HEK293 (cell line): ENCODE results near the gene KLHL30.

Source experiments
- CTCF ChIA-PET: fragments of 350-600 bp; formaldehyde crosslinking; extraction: SDS; loops from one replicate; lab custom pipeline; 2021; ENCODE audit warnings: antibody characterized with exemption; lab: Yijun Ruan, JAX
- POLR2A ChIA-PET: fragments of 300-600 bp; formaldehyde crosslinking; extraction: SDS; loops from one replicate; lab custom pipeline; 2020; ENCODE audit warnings: antibody characterized with exemption, inconsistent platforms; lab: Yijun Ruan, JAX
- H3K27ac ChIP-seq: fragments of 200-500 bp; sonication (Bioruptor generic); 2 replicates; pipeline ENCODE4 v1.5.1; 2014; ENCODE audit warnings: low read depth, low read length, control low read depth, inconsistent platforms; ENCODE audit errors: extremely low read depth
- H3K36me3 ChIP-seq, 2 experiments: fragments of 200-500 bp in 1 of 2; sonication (Bioruptor generic) in 1 of 2; 1 replicate in 1 of 2; 2 replicates in 1 of 2; pipeline ENCODE4 v1.5.1; 2014 to 2017; ENCODE audit warnings: inconsistent platforms in 2 of 2, low read length in 2 of 2; ENCODE audit not compliant: control insufficient read depth in 2 of 2, insufficient read depth in 1 of 2
- H3K4me1 ChIP-seq: fragments of 200-500 bp; sonication (Bioruptor generic); 2 replicates; pipeline ENCODE4 v1.5.1; 2014; ENCODE audit warnings: mild to moderate bottlenecking, low read length, inconsistent platforms; ENCODE audit not compliant: control insufficient read depth, insufficient read depth
- H3K4me3 ChIP-seq: 2 replicates; pipeline ENCODE4 v1.5.1; 2011; ENCODE audit warnings: low read depth, mild to moderate bottlenecking, control low read depth, low read length, moderate library complexity
- H3K9me3 ChIP-seq: fragments of 200-500 bp; sonication (Bioruptor generic); 2 replicates; pipeline ENCODE4 v1.5.1; 2014; ENCODE audit warnings: low read depth, low read length, inconsistent platforms; ENCODE audit not compliant: control insufficient read depth, insufficient read depth
- GLI2 ChIP-seq: fragments of 450-650 bp; formaldehyde crosslinking; IDR thresholded peaks from 2 replicates; pipeline ENCODE4; 2017; ENCODE audit warnings: missing biosample characterization, missing genetic modification characterization, low read depth, borderline replicate concordance
- GLIS1 ChIP-seq: fragments of 450-650 bp; formaldehyde crosslinking; IDR thresholded peaks from 2 replicates; pipeline ENCODE4 v1.5.1; 2016; ENCODE audit warnings: missing biosample characterization, missing genetic modification characterization
- KLF1 ChIP-seq: fragments of 450-650 bp; formaldehyde crosslinking; IDR thresholded peaks from 2 replicates; pipeline ENCODE4 v1.5.1; 2016; ENCODE audit warnings: missing biosample characterization, missing genetic modification characterization
- KLF7 ChIP-seq: fragments of 450-650 bp; formaldehyde crosslinking; IDR thresholded peaks from 2 replicates; pipeline ENCODE4 v1.5.1; 2016; ENCODE audit warnings: missing biosample characterization, missing genetic modification characterization, borderline replicate concordance
- PRDM1 ChIP-seq: fragments of 450-650 bp; formaldehyde crosslinking; IDR thresholded peaks from 2 replicates; pipeline ENCODE4; 2016; ENCODE audit warnings: missing biosample characterization, missing genetic modification characterization
- PRDM6 ChIP-seq: fragments of 450-650 bp; formaldehyde crosslinking; IDR thresholded peaks from 2 replicates; pipeline ENCODE4 v1.5.1; 2017; ENCODE audit warnings: missing biosample characterization, missing genetic modification characterization
- SCRT2 ChIP-seq: fragments of 450-650 bp; formaldehyde crosslinking; IDR thresholded peaks from 2 replicates; pipeline ENCODE4 v1.5.1; 2016; ENCODE audit warnings: missing biosample characterization, missing genetic modification characterization
- WT1 ChIP-seq: fragments of 450-650 bp; formaldehyde crosslinking; IDR thresholded peaks from 2 replicates; pipeline ENCODE4 v1.5.1; 2016; ENCODE audit warnings: missing biosample characterization, missing genetic modification characterization
- ZBTB21 ChIP-seq: fragments of 450-650 bp; formaldehyde crosslinking; IDR thresholded peaks from 2 replicates; pipeline ENCODE4 v1.5.1; 2017; ENCODE audit warnings: missing biosample characterization, missing genetic modification characterization
- ZIC2 ChIP-seq: fragments of 450-650 bp; formaldehyde crosslinking; IDR thresholded peaks from 2 replicates; pipeline ENCODE4 v1.5.1; 2016; ENCODE audit warnings: missing biosample characterization, missing genetic modification characterization
- ZNF138 ChIP-seq: fragments of 450-650 bp; formaldehyde crosslinking; IDR thresholded peaks from 2 replicates; pipeline ENCODE4 v1.5.1; 2016; ENCODE audit warnings: missing biosample characterization, missing genetic modification characterization, borderline replicate concordance
- ZNF146 ChIP-seq: fragments of 450-650 bp; formaldehyde crosslinking; IDR thresholded peaks from 2 replicates; pipeline ENCODE4 v1.5.1; 2016; ENCODE audit warnings: missing biosample characterization, missing genetic modification characterization
- ZNF266 ChIP-seq: fragments of 450-650 bp; formaldehyde crosslinking; IDR thresholded peaks from 2 replicates; pipeline ENCODE4 v1.5.1; 2016; ENCODE audit warnings: missing biosample characterization, missing genetic modification characterization, low read depth
- ZNF335 ChIP-seq: fragments of 450-650 bp; formaldehyde crosslinking; conservative IDR thresholded peaks from 2 replicates; pipeline ENCODE4 v1.5.1; 2016; ENCODE audit warnings: missing biosample characterization, missing genetic modification characterization
- ZNF341 ChIP-seq: fragments of 450-650 bp; formaldehyde crosslinking; IDR thresholded peaks from 2 replicates; pipeline ENCODE4; 2016; ENCODE audit warnings: low read depth, missing biosample characterization, missing genetic modification characterization
- ZNF548 ChIP-seq: fragments of 450-650 bp; formaldehyde crosslinking; IDR thresholded peaks from 2 replicates; pipeline ENCODE4 v1.5.1; 2016; ENCODE audit warnings: missing biosample characterization, missing genetic modification characterization
- ZNF621 ChIP-seq: fragments of 450-650 bp; formaldehyde crosslinking; IDR thresholded peaks from 2 replicates; pipeline ENCODE4 v1.5.1; 2017; ENCODE audit warnings: missing biosample characterization, missing genetic modification characterization
- ZNF660 ChIP-seq: fragments of 450-650 bp; IDR thresholded peaks from 2 replicates; pipeline ENCODE4 v1.5.1; 2018; ENCODE audit warnings: missing biosample characterization, mild to moderate bottlenecking, missing genetic modification characterization
- ZNF677 ChIP-seq: fragments of 450-650 bp; IDR thresholded peaks from 2 replicates; pipeline ENCODE4 v1.5.0; 2018; ENCODE audit warnings: missing biosample characterization, mild to moderate bottlenecking, missing genetic modification characterization, moderate library complexity
- ZNF785 ChIP-seq: fragments of 450-650 bp; formaldehyde crosslinking; IDR thresholded peaks from 2 replicates; pipeline ENCODE4 v1.5.1; 2016; ENCODE audit warnings: missing biosample characterization, missing genetic modification characterization
- TF ChIP-seq, protein P1 (sequence below): fragments of 450-650 bp; formaldehyde crosslinking; IDR thresholded peaks from 2 replicates; pipeline ENCODE4 v1.5.1; 2016; ENCODE audit warnings: missing biosample characterization, missing genetic modification characterization
- TF ChIP-seq, protein P2 (sequence below): fragments of 450-650 bp; formaldehyde crosslinking; IDR thresholded peaks from 2 replicates; pipeline ENCODE4 v1.5.1; 2016; ENCODE audit warnings: missing biosample characterization, missing genetic modification characterization
- TF ChIP-seq, protein P3 (sequence below): fragments of 450-650 bp; formaldehyde crosslinking; IDR thresholded peaks from 2 replicates; pipeline ENCODE4 v1.5.1; 2016; ENCODE audit warnings: missing biosample characterization, missing genetic modification characterization, borderline replicate concordance
- TF ChIP-seq, protein P4 (sequence below): fragments of 450-650 bp; formaldehyde crosslinking; IDR thresholded peaks from 2 replicates; pipeline ENCODE4 v1.5.1; 2016; ENCODE audit warnings: missing biosample characterization, missing genetic modification characterization

Gene KLHL30

GRCh38 chr2:238108423-238109183, 29.9 kb upstream of the KLHL30 start:
- POLR2A ChIA-PET: no interaction called here
- no peak overlapping the region for H3K27ac ChIP-seq
- no peak for TF ChIP-seq GLI2
- TF ChIP-seq ZNF335 (tag by site-specific recombination): no peak
- no peak for TF ChIP-seq PRDM1 (tag by site-specific recombination)
- no peak for TF ChIP-seq ZBTB21 (tag by site-specific recombination)
- TF ChIP-seq ZNF548 (tag by site-specific recombination): no peak
- TF ChIP-seq, protein P1, sequence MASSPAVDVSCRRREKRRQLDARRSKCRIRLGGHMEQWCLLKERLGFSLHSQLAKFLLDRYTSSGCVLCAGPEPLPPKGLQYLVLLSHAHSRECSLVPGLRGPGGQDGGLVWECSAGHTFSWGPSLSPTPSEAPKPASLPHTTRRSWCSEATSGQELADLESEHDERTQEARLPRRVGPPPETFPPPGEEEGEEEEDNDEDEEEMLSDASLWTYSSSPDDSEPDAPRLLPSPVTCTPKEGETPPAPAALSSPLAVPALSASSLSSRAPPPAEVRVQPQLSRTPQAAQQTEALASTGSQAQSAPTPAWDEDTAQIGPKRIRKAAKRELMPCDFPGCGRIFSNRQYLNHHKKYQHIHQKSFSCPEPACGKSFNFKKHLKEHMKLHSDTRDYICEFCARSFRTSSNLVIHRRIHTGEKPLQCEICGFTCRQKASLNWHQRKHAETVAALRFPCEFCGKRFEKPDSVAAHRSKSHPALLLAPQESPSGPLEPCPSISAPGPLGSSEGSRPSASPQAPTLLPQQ (tag by site-specific recombination): no peak
- peak; percentile 97 for TF ChIP-seq GLIS1 (tag by site-specific recombination)
- TF ChIP-seq KLF7 (tag by site-specific recombination): no peak
- TF ChIP-seq ZNF677 (tag by site-specific recombination): no peak
- peak; percentile 36; the same call in 1 of the 2 replicates for TF ChIP-seq SCRT2 (tag by site-specific recombination)
- TF ChIP-seq ZNF660 (tag by site-specific recombination): no peak
- peak; percentile 97 for TF ChIP-seq KLF1 (tag by site-specific recombination)
- peak; percentile 40 for TF ChIP-seq ZIC2 (tag by site-specific recombination)
- TF ChIP-seq, all 188 proteins: peak for 4
- Histone ChIP-seq H3K4me1 (no peaks in the 10 kb centered on the region), H3K9me3 (no peaks in the 10 kb centered on the region), H3K36me3 (no peaks in the 10 kb centered on the region), H3K4me3 (no peak overlapping the region)
- CTCF ChIA-PET: interaction anchor here (0.6 kb wide), 3 partner anchors 10 to 52 kb away, joined by 3 read pairs; no protein-coding TSS in a partner anchor

DNA sequence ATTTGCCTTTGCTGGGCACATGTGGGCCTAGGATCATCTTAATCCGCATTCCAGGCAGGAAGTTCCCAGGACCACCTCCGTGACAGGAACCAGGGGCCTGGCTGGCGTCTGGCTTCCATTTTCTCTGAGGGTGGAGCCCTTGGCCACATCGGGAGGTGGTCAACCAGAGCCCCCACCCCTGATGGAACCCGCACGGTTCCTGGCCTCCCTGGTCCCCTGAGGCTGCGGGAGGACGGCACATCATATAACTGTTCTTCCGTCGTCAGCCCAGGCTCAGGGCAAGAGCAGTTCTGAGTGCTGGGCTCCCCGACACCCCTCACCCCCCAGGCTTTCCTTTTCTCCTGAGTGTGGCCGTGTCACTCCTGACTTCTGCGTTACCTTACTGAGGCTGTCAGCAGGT, 24.9 kb upstream of the KLHL30 start:
- CTCF ChIA-PET: no interaction called here
- Histone ChIP-seq H3K9me3 (no peaks in the 10 kb centered on the region), H3K4me1 (no peaks in the 10 kb centered on the region), H3K4me3 (no peak overlapping the region), H3K36me3 (no peaks in the 10 kb centered on the region), H3K27ac (no peak overlapping the region)
- POLR2A ChIA-PET: no interaction called here
- TF ChIP-seq ZNF785 (tag by site-specific recombination) (no peak), WT1 (no peak), ZNF621 (no peak), ZNF146 (tag by site-specific recombination) (no peak), ZNF138 (tag by site-specific recombination) (no peak), ZNF341 (no peak), PRDM6 (tag by site-specific recombination) (no peak), ZNF266 (tag by site-specific recombination) (no peak)
- TF ChIP-seq, protein P2, sequence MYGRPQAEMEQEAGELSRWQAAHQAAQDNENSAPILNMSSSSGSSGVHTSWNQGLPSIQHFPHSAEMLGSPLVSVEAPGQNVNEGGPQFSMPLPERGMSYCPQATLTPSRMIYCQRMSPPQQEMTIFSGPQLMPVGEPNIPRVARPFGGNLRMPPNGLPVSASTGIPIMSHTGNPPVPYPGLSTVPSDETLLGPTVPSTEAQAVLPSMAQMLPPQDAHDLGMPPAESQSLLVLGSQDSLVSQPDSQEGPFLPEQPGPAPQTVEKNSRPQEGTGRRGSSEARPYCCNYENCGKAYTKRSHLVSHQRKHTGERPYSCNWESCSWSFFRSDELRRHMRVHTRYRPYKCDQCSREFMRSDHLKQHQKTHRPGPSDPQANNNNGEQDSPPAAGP (tag by site-specific recombination): no peak
- TF ChIP-seq, protein P3, sequence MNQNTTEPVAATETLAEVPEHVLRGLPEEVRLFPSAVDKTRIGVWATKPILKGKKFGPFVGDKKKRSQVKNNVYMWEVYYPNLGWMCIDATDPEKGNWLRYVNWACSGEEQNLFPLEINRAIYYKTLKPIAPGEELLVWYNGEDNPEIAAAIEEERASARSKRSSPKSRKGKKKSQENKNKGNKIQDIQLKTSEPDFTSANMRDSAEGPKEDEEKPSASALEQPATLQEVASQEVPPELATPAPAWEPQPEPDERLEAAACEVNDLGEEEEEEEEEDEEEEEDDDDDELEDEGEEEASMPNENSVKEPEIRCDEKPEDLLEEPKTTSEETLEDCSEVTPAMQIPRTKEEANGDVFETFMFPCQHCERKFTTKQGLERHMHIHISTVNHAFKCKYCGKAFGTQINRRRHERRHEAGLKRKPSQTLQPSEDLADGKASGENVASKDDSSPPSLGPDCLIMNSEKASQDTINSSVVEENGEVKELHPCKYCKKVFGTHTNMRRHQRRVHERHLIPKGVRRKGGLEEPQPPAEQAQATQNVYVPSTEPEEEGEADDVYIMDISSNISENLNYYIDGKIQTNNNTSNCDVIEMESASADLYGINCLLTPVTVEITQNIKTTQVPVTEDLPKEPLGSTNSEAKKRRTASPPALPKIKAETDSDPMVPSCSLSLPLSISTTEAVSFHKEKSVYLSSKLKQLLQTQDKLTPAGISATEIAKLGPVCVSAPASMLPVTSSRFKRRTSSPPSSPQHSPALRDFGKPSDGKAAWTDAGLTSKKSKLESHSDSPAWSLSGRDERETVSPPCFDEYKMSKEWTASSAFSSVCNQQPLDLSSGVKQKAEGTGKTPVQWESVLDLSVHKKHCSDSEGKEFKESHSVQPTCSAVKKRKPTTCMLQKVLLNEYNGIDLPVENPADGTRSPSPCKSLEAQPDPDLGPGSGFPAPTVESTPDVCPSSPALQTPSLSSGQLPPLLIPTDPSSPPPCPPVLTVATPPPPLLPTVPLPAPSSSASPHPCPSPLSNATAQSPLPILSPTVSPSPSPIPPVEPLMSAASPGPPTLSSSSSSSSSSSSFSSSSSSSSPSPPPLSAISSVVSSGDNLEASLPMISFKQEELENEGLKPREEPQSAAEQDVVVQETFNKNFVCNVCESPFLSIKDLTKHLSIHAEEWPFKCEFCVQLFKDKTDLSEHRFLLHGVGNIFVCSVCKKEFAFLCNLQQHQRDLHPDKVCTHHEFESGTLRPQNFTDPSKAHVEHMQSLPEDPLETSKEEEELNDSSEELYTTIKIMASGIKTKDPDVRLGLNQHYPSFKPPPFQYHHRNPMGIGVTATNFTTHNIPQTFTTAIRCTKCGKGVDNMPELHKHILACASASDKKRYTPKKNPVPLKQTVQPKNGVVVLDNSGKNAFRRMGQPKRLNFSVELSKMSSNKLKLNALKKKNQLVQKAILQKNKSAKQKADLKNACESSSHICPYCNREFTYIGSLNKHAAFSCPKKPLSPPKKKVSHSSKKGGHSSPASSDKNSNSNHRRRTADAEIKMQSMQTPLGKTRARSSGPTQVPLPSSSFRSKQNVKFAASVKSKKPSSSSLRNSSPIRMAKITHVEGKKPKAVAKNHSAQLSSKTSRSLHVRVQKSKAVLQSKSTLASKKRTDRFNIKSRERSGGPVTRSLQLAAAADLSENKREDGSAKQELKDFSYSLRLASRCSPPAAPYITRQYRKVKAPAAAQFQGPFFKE (tag by site-specific recombination): no peak
- TF ChIP-seq, protein P4, sequence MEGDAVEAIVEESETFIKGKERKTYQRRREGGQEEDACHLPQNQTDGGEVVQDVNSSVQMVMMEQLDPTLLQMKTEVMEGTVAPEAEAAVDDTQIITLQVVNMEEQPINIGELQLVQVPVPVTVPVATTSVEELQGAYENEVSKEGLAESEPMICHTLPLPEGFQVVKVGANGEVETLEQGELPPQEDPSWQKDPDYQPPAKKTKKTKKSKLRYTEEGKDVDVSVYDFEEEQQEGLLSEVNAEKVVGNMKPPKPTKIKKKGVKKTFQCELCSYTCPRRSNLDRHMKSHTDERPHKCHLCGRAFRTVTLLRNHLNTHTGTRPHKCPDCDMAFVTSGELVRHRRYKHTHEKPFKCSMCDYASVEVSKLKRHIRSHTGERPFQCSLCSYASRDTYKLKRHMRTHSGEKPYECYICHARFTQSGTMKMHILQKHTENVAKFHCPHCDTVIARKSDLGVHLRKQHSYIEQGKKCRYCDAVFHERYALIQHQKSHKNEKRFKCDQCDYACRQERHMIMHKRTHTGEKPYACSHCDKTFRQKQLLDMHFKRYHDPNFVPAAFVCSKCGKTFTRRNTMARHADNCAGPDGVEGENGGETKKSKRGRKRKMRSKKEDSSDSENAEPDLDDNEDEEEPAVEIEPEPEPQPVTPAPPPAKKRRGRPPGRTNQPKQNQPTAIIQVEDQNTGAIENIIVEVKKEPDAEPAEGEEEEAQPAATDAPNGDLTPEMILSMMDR (tag by site-specific recombination): no peak
